Measurements from ENCODE around the gene EGLN3. TPM values are rescaled to one million over a fixed set of nuclear protein-coding genes. Genes with fewer than 3 reads are reported as not detected.

Gene EGLN3
- total RNA-seq = 10 to 100 TPM; 10.9 to 12.0 TPM

- ChIA-PET POLR2A (interaction anchor here (0.8 to 1.8 kb wide), 5 partner anchors 16 to 147 kb away, joined by 3 to 5 read pairs (median 3); no protein-coding TSS in a partner anchor), CTCF (interaction anchor here (0.6 to 1.4 kb wide), 2 partner anchors 10 to 148 kb away, joined by 4 to 6 read pairs; no protein-coding TSS in a partner anchor)
- Mint-ChIP-seq H3K9me3 (no peaks in the 10 kb centered on the region), H3K27me3 (peaks cover 64% of the 10 kb centered on the region), H3K36me3 (ENCODE audit: low read depth) (no peaks in the 10 kb centered on the region), H3K4me1 (peaks cover 27% of the 10 kb centered on the region), H3K4me3 (peak within 1 kb of the TSS; percentile 78), H3K27ac (no peak within 1 kb of the TSS)
- peak; percentile 71 for DNase-seq
Observed at GRCh38 chr14:33950320-33951182, at the start of gene EGLN3. Gene EGLN3 (minus strand): TSS chr14:33951074. CDS start chr14:33950752, 322 bp downstream.

- H3K4me1 Mint-ChIP-seq = no peaks in the 10 kb centered on the region
- H3K27me3 Mint-ChIP-seq = peaks cover 10% of the 10 kb centered on the region
- H3K36me3 Mint-ChIP-seq (ENCODE audit: low read depth) = no peaks in the 10 kb centered on the region
- no peak overlapping the region for H3K27ac Mint-ChIP-seq
- CTCF ChIA-PET = no interaction called here
- POLR2A ChIA-PET = no interaction called here
- no peak overlapping the region for H3K4me3 Mint-ChIP-seq
- DNase-seq = no peak
- H3K9me3 Mint-ChIP-seq = peaks cover 2% of the 10 kb centered on the region
Observed at GRCh38 chr14:34000396-34000795, 49.5 kb upstream of the EGLN3 start.

GRCh38 chr14:33999771-34000291 lies 49.0 kb upstream of the EGLN3 start:
- DNase-seq = no peak
- H3K4me1 Mint-ChIP-seq = no peaks in the 10 kb centered on the region
- POLR2A ChIA-PET = no interaction called here
- no peaks in the 10 kb centered on the region for H3K36me3 Mint-ChIP-seq (ENCODE audit: low read depth)
- H3K4me3 Mint-ChIP-seq = no peak overlapping the region
- CTCF ChIA-PET = no interaction called here
- H3K27me3 Mint-ChIP-seq = peaks cover 10% of the 10 kb centered on the region
- no peak overlapping the region for H3K27ac Mint-ChIP-seq
- H3K9me3 Mint-ChIP-seq = peaks cover 2% of the 10 kb centered on the region

GRCh38 chr14:33997611-33998010 lies 46.7 kb upstream of the EGLN3 start:
- no peaks in the 10 kb centered on the region for H3K4me1 Mint-ChIP-seq
- no peak overlapping the region for H3K27ac Mint-ChIP-seq
- peaks cover 10% of the 10 kb centered on the region for H3K27me3 Mint-ChIP-seq
- CTCF ChIA-PET = no interaction called here
- no peak overlapping the region for H3K4me3 Mint-ChIP-seq
- DNase-seq = no peak
- no peaks in the 10 kb centered on the region for H3K36me3 Mint-ChIP-seq (ENCODE audit: low read depth)
- POLR2A ChIA-PET = no interaction called here
- peaks cover 2% of the 10 kb centered on the region for H3K9me3 Mint-ChIP-seq

GRCh38 chr14:33996462-33996861 lies 45.6 kb upstream of the EGLN3 start:
- no peak overlapping the region for H3K27ac Mint-ChIP-seq
- POLR2A ChIA-PET = no interaction called here
- CTCF ChIA-PET = no interaction called here

GRCh38 chr14:33993246-33993645 lies 42.4 kb upstream of the EGLN3 start:
- Mint-ChIP-seq H3K4me3 (no peak overlapping the region), H3K9me3 (peaks cover 2% of the 10 kb centered on the region), H3K27ac (no peak overlapping the region), H3K36me3 (ENCODE audit: low read depth) (no peaks in the 10 kb centered on the region), H3K27me3 (peaks cover 9% of the 10 kb centered on the region), H3K4me1 (peaks cover 8% of the 10 kb centered on the region)
- DNase-seq = no peak
- POLR2A ChIA-PET = no interaction called here
- CTCF ChIA-PET = no interaction called here

More at GRCh38 chr14:33996462-33996861, 45.6 kb upstream of the EGLN3 start:
- DNase-seq = no peak
- Mint-ChIP-seq H3K9me3 (peaks cover 2% of the 10 kb centered on the region), H3K27me3 (peaks cover 11% of the 10 kb centered on the region), H3K4me1 (no peaks in the 10 kb centered on the region), H3K36me3 (ENCODE audit: low read depth) (no peaks in the 10 kb centered on the region), H3K4me3 (no peak overlapping the region)

- Mint-ChIP-seq H3K9me3 (peaks cover 2% of the 10 kb centered on the region), H3K4me1 (peaks cover 8% of the 10 kb centered on the region), H3K36me3 (ENCODE audit: low read depth) (no peaks in the 10 kb centered on the region), H3K4me3 (no peak overlapping the region), H3K27ac (no peak overlapping the region), H3K27me3 (peaks cover 9% of the 10 kb centered on the region)
- POLR2A ChIA-PET = no interaction called here
- CTCF ChIA-PET = interaction anchor here (1.1 kb wide), 1 partner anchor 12 kb away, joined by 3 read pairs; no protein-coding TSS in a partner anchor
- DNase-seq = no peak
Observed at GRCh38 chr14:33992274-33993007, 41.6 kb upstream of the EGLN3 start.

- peaks cover 4% of the 10 kb centered on the region for H3K27me3 Mint-ChIP-seq
- no peak overlapping the region for H3K4me3 Mint-ChIP-seq
- H3K27ac Mint-ChIP-seq = no peak overlapping the region
- no peak for DNase-seq
- H3K9me3 Mint-ChIP-seq = no peaks in the 10 kb centered on the region
- peaks cover 8% of the 10 kb centered on the region for H3K4me1 Mint-ChIP-seq
- ChIA-PET CTCF (no interaction called here), POLR2A (no interaction called here)
- no peaks in the 10 kb centered on the region for H3K36me3 Mint-ChIP-seq (ENCODE audit: low read depth)
Observed at GRCh38 chr14:33990790-33991189, 39.9 kb upstream of the EGLN3 start.

GRCh38 chr14:33987565-33988080 lies 36.7 kb upstream of the EGLN3 start:
- H3K27me3 Mint-ChIP-seq = peaks cover 6% of the 10 kb centered on the region
- ChIA-PET POLR2A (interaction anchor here (1.2 kb wide), 1 partner anchor 9 kb away, joined by 3 read pairs; no protein-coding TSS in a partner anchor), CTCF (interaction anchor here (0.5 kb wide), 1 partner anchor 15 kb away, joined by 3 read pairs; no protein-coding TSS in a partner anchor)
- DNase-seq = no peak
- H3K9me3 Mint-ChIP-seq = peaks cover 6% of the 10 kb centered on the region
- peaks cover 8% of the 10 kb centered on the region for H3K4me1 Mint-ChIP-seq
- H3K27ac Mint-ChIP-seq = no peak overlapping the region
- H3K4me3 Mint-ChIP-seq = no peak overlapping the region
- no peaks in the 10 kb centered on the region for H3K36me3 Mint-ChIP-seq (ENCODE audit: low read depth)

GRCh38 chr14:33986804-33987203 lies 35.9 kb upstream of the EGLN3 start:
- DNase-seq = no peak
- CTCF ChIA-PET = interaction anchor here (0.5 kb wide), 1 partner anchor 14 kb away, joined by 3 read pairs; no protein-coding TSS in a partner anchor
- Mint-ChIP-seq H3K36me3 (ENCODE audit: low read depth) (no peaks in the 10 kb centered on the region), H3K27me3 (peaks cover 3% of the 10 kb centered on the region), H3K4me1 (peaks cover 8% of the 10 kb centered on the region), H3K9me3 (peaks cover 6% of the 10 kb centered on the region), H3K27ac (no peak overlapping the region), H3K4me3 (no peak overlapping the region)
- POLR2A ChIA-PET = interaction anchor here (1.2 kb wide), 1 partner anchor 8 kb away, joined by 3 read pairs; no protein-coding TSS in a partner anchor

- Mint-ChIP-seq H3K4me1 (peaks cover 5% of the 10 kb centered on the region), H3K27me3 (peaks cover 2% of the 10 kb centered on the region), H3K9me3 (peaks cover 6% of the 10 kb centered on the region), H3K36me3 (ENCODE audit: low read depth) (no peaks in the 10 kb centered on the region), H3K27ac (no peak overlapping the region), H3K4me3 (no peak overlapping the region)
- POLR2A ChIA-PET = no interaction called here
- CTCF ChIA-PET = no interaction called here
- no peak for DNase-seq
Observed at GRCh38 chr14:33985242-33985641, 34.4 kb upstream of the EGLN3 start.

GRCh38 chr14:33979613-33980276 lies 28.9 kb upstream of the EGLN3 start:
- no peak for DNase-seq
- no peak overlapping the region for H3K27ac Mint-ChIP-seq
- peaks cover 2% of the 10 kb centered on the region for H3K9me3 Mint-ChIP-seq
- H3K4me3 Mint-ChIP-seq = no peak overlapping the region
- peaks cover 5% of the 10 kb centered on the region for H3K4me1 Mint-ChIP-seq
- H3K27me3 Mint-ChIP-seq = peaks cover 2% of the 10 kb centered on the region
- ChIA-PET POLR2A (no interaction called here), CTCF (no interaction called here)
- no peaks in the 10 kb centered on the region for H3K36me3 Mint-ChIP-seq (ENCODE audit: low read depth)

All from activated CD4-positive, alpha-beta memory T cell treated with anti-CD3 and anti-CD28 coated beads, Interleukin-2, amount 10 ng/mL, durations not matched to agents 7 days and 5 days (primary cell).